Right lobe of liver (tissue), 4 donors: ENCODE results near the gene GATA3.

ENCODE experiments used
- POLR2A ChIP-seq: fragments of 450-650 bp; IDR thresholded peaks from one replicate; pipeline ENCODE4 v1.6.1; 2017; ENCODE audit warnings: antibody characterized with exemption, mild to moderate bottlenecking
- TF ChIP-seq, protein P1 (sequence below), 4 donors: fragments of 200-600 bp in 3 of 4; fragments of 450-650 bp in 1 of 4; IDR thresholded peaks; one replicate each; pipeline versions ENCODE4 v1.5.1 to v1.8.0; 2016 to 2022; ENCODE audit warnings: antibody characterized with exemption in 4 of 4, mild to moderate bottlenecking in 2 of 4
- donor health status: DM: no; HTN: no; CAD: no.
- donor health status: DM: no; HTN: no; CAD: no.
- donor health status: DM: no; HTN: yes; CAD: no.

DNA sequence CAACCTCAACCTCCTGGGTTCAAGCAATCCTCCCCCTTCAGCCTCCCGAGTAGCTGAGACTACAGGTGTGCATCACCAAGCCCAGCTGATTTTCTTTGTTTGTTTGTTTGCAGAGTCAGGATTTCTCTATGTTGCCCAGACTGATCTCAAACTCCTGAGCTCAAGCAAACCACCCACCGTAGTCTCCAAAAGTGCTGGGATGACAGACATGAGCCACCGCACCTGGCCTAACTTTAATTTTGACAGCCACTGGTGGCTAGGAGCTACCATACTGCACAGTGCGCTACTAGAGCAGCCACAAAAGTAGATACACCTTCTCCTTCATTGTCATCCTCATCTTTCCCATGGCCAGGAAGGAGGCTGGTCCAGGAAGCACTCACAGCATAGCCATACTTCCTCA is 31.2 kb upstream of the GATA3 start:
- TF ChIP-seq, protein P1, sequence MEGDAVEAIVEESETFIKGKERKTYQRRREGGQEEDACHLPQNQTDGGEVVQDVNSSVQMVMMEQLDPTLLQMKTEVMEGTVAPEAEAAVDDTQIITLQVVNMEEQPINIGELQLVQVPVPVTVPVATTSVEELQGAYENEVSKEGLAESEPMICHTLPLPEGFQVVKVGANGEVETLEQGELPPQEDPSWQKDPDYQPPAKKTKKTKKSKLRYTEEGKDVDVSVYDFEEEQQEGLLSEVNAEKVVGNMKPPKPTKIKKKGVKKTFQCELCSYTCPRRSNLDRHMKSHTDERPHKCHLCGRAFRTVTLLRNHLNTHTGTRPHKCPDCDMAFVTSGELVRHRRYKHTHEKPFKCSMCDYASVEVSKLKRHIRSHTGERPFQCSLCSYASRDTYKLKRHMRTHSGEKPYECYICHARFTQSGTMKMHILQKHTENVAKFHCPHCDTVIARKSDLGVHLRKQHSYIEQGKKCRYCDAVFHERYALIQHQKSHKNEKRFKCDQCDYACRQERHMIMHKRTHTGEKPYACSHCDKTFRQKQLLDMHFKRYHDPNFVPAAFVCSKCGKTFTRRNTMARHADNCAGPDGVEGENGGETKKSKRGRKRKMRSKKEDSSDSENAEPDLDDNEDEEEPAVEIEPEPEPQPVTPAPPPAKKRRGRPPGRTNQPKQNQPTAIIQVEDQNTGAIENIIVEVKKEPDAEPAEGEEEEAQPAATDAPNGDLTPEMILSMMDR (IDR thresholded peaks at IDR 0.05) = no peak
- TF ChIP-seq POLR2A = no peak
